ENCODE data around the gene RPS15. TPM values are rescaled to one million over a fixed set of nuclear protein-coding genes. Genes with fewer than 3 reads are reported as not detected.

Gene RPS15
- total RNA-seq, 1 experiment from 2014 or later = 1,862 TPM

GRCh38 chr19:1402411-1403070 lies 35.7 kb upstream of the RPS15 start:
- Histone ChIP-seq H3K9me2 (ENCODE audit: insufficient read depth) (no peaks in the 10 kb centered on the region), H3K36me3 (ENCODE audit: control insufficient read depth in 1 of 2, insufficient read depth in 2 of 2, low read length in 2 of 2) (peaks cover 0 to 6% of the 10 kb centered on the region in 2 experiments; a peak in 2 of 4 replicates), H3K79me2 (ENCODE audit: insufficient read depth, low read length) (peaks cover 14% of the 10 kb centered on the region), H4K20me1 (ENCODE audit: insufficient read depth) (no peaks in the 10 kb centered on the region), H3K9ac (ENCODE audit: low read length) (no peak overlapping the region), H3K4me2 (ENCODE audit: low read length) (peak overlapping the region; percentile 29), H3K27ac (ENCODE audit: low read depth, low read length) (0 out of 2 replicates have a peak overlapping the region, but pooled peaks have one; percentile 30), H3K27me3 (ENCODE audit: insufficient read depth, low read length) (no peaks in the 10 kb centered on the region), H3K4me3 (replicated peaks in 1 of 2; ENCODE audit: low read depth in 1 of 2, low read length in 2 of 2) (0 out of 4 replicates have a peak overlapping the region, but pooled peaks of 1 of the 2 experiments have one; percentile 7), H3K4me1 (ENCODE audit: control insufficient read depth in 1 of 2, insufficient read depth in 2 of 2, low read length in 2 of 2) (peaks cover 16 to 45% of the 10 kb centered on the region in 2 experiments), H3K9me3 (ENCODE audit: control insufficient read depth in 1 of 2, insufficient read depth in 1 of 2, low read depth in 1 of 2, low read length in 2 of 2) (no peaks in the 10 kb centered on the region), H2AFZ (ENCODE audit: low read depth, low read length, poor library complexity, severe bottlenecking) (no peak overlapping the region)
- intact Hi-C loops (cut with micrococcal nuclease) = loop anchor here (10.0 kb wide), 1 partner anchor 128 kb away; the partner anchor contains the start of gene FAM174C
- BruUV-seq (replicated peaks) = no TSS peak
- ChIA-PET RAD21 (ENCODE audit: low non-redundant PET in 1 of 2, low total read pairs in 2 of 2, uncharacterized antibody in 2 of 2, unreplicated experiment in 2 of 2) (no interaction called here), CTCF (no interaction called here), POLR2A (interaction anchor here (0.9 kb wide), 1 partner anchor 20 kb away, joined by 3 read pairs; no protein-coding TSS in a partner anchor)
- ATAC-seq = no peak
- TF ChIP-seq, protein P1, sequence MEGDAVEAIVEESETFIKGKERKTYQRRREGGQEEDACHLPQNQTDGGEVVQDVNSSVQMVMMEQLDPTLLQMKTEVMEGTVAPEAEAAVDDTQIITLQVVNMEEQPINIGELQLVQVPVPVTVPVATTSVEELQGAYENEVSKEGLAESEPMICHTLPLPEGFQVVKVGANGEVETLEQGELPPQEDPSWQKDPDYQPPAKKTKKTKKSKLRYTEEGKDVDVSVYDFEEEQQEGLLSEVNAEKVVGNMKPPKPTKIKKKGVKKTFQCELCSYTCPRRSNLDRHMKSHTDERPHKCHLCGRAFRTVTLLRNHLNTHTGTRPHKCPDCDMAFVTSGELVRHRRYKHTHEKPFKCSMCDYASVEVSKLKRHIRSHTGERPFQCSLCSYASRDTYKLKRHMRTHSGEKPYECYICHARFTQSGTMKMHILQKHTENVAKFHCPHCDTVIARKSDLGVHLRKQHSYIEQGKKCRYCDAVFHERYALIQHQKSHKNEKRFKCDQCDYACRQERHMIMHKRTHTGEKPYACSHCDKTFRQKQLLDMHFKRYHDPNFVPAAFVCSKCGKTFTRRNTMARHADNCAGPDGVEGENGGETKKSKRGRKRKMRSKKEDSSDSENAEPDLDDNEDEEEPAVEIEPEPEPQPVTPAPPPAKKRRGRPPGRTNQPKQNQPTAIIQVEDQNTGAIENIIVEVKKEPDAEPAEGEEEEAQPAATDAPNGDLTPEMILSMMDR (IDR thresholded peaks at IDR 0.05 in 2 of 3, conservative IDR thresholded peaks at IDR 0.05 in 1 of 3; ENCODE audit: borderline replicate concordance in 1 of 3, insufficient read depth in 1 of 3, low read depth in 2 of 3, low read length in 2 of 3) = no peak
- TF ChIP-seq CBX3 (IDR thresholded peaks at IDR 0.05; ENCODE audit: low read depth) (no peak), EGR1 (IDR thresholded peaks at IDR 0.05; ENCODE audit: low read depth) (no peak), CEBPB (IDR thresholded peaks at IDR 0.05; ENCODE audit: low read depth) (no peak)
- TF ChIP-seq, protein P2, sequence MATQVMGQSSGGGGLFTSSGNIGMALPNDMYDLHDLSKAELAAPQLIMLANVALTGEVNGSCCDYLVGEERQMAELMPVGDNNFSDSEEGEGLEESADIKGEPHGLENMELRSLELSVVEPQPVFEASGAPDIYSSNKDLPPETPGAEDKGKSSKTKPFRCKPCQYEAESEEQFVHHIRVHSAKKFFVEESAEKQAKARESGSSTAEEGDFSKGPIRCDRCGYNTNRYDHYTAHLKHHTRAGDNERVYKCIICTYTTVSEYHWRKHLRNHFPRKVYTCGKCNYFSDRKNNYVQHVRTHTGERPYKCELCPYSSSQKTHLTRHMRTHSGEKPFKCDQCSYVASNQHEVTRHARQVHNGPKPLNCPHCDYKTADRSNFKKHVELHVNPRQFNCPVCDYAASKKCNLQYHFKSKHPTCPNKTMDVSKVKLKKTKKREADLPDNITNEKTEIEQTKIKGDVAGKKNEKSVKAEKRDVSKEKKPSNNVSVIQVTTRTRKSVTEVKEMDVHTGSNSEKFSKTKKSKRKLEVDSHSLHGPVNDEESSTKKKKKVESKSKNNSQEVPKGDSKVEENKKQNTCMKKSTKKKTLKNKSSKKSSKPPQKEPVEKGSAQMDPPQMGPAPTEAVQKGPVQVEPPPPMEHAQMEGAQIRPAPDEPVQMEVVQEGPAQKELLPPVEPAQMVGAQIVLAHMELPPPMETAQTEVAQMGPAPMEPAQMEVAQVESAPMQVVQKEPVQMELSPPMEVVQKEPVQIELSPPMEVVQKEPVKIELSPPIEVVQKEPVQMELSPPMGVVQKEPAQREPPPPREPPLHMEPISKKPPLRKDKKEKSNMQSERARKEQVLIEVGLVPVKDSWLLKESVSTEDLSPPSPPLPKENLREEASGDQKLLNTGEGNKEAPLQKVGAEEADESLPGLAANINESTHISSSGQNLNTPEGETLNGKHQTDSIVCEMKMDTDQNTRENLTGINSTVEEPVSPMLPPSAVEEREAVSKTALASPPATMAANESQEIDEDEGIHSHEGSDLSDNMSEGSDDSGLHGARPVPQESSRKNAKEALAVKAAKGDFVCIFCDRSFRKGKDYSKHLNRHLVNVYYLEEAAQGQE (IDR thresholded peaks at IDR 0.05; ENCODE audit: low read depth) = no peak
- TF ChIP-seq, protein P3, sequence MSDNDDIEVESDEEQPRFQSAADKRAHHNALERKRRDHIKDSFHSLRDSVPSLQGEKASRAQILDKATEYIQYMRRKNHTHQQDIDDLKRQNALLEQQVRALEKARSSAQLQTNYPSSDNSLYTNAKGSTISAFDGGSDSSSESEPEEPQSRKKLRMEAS (IDR thresholded peaks at IDR 0.05) = peak; percentile 29; the same call in 1 of the 2 replicates
- DNase-seq (ENCODE audit: low read depth, low spot score) = no peak
